Measurements from ENCODE around the gene NACC1. TPM values are rescaled to one million over a fixed set of nuclear protein-coding genes. Genes with fewer than 3 reads are reported as not detected.

Gene NACC1
- total RNA-seq, 3 donors from 2014 or later = 42.2 to 58.9 (median 54.1) TPM

DNA sequence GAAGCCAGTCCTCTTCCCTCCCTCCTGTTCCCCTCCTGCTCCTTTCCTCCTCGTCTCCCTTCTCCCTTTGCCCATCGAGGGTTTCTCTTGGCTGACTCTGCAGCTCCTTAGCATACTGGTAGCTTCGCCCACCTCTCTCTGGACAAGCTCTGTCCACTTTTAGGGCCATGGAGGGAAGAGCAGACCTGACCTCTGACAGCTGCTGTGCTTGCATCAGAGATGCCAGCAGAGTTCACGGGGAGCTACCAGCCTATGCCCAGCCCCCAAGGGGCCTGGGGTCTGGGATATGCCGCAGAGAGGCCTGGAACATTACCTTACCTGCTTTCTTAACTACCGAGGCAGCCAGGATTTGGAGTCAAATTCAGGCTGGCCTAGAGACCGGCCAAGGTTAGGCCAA, 35.1 kb upstream of the NACC1 start:
- H3K4me1 ChIP-seq (ENCODE audit: low read depth) = peaks cover 22% of the 10 kb centered on the region
- DNase-seq (no peak), ATAC-seq (no peak)
- H3K36me3 ChIP-seq (ENCODE audit: low read depth) = no peaks in the 10 kb centered on the region
- intact Hi-C loops (cut with DNase I, micrococcal nuclease) = no loop called here
- TF ChIP-seq, protein P1, sequence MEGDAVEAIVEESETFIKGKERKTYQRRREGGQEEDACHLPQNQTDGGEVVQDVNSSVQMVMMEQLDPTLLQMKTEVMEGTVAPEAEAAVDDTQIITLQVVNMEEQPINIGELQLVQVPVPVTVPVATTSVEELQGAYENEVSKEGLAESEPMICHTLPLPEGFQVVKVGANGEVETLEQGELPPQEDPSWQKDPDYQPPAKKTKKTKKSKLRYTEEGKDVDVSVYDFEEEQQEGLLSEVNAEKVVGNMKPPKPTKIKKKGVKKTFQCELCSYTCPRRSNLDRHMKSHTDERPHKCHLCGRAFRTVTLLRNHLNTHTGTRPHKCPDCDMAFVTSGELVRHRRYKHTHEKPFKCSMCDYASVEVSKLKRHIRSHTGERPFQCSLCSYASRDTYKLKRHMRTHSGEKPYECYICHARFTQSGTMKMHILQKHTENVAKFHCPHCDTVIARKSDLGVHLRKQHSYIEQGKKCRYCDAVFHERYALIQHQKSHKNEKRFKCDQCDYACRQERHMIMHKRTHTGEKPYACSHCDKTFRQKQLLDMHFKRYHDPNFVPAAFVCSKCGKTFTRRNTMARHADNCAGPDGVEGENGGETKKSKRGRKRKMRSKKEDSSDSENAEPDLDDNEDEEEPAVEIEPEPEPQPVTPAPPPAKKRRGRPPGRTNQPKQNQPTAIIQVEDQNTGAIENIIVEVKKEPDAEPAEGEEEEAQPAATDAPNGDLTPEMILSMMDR (IDR thresholded peaks at IDR 0.05) = no peak
- no peaks in the 10 kb centered on the region for H3K9me3 ChIP-seq
- H3K4me3 ChIP-seq = no peak overlapping the region

DNA sequence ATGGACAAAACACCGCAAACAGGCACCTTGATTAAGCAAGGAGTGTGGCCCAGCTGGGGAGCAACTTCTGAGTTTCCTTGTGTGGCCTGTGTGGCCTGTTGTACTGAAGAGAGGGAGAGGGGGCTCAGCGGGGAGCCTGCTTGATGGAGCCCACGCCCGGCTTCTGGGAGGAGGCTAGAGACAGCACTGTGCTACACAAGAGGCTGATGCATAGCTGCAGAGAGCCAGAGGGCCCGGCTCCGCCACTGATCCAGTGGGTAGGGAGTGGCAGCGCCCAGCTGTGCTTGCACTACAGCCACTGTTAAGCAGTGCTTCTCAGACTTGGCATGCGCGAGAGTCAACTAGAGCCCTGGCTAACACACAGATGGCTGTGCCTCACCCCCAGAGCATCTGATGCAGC, 34.4 kb upstream of the NACC1 start:
- intact Hi-C loops (cut with DNase I, micrococcal nuclease) = no loop called here
- TF ChIP-seq, protein P1 (IDR thresholded peaks at IDR 0.05) = no peak
- no peaks in the 10 kb centered on the region for H3K9me3 ChIP-seq
- peaks cover 16% of the 10 kb centered on the region for H3K4me1 ChIP-seq (ENCODE audit: low read depth)
- no peak for DNase-seq
- H3K36me3 ChIP-seq (ENCODE audit: low read depth) = no peaks in the 10 kb centered on the region
- ATAC-seq = no peak
- no peak overlapping the region for H3K4me3 ChIP-seq

DNA sequence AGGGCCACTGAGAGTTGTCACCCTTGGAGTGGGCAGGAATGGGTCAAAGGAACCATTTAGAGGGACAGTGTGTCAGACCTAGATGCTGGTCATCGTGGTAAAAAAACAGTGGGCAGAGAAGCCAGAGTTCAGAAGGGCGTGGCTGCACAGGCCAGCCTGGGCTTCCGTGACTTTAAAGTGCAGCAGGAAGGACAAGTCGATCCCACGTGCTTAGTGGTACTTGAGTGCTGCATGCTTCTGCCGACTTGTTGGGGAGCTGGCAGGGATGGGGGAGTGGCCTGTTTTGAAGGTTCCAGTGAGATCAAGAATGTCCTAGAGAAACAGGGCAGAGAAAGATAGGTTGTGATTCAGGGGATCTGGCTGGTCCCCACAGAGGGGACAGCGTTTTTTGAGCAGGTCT, 32.4 kb upstream of the NACC1 start:
- H3K4me1 ChIP-seq (ENCODE audit: low read depth) = no peaks in the 10 kb centered on the region
- H3K9me3 ChIP-seq = no peaks in the 10 kb centered on the region
- intact Hi-C loops (cut with DNase I, micrococcal nuclease) = no loop called here
- H3K4me3 ChIP-seq = no peak overlapping the region
- ATAC-seq = peak; percentile 61
- DNase-seq = no peak
- no peaks in the 10 kb centered on the region for H3K36me3 ChIP-seq (ENCODE audit: low read depth)
- TF ChIP-seq, protein P1 (IDR thresholded peaks at IDR 0.05) = no peak

DNA sequence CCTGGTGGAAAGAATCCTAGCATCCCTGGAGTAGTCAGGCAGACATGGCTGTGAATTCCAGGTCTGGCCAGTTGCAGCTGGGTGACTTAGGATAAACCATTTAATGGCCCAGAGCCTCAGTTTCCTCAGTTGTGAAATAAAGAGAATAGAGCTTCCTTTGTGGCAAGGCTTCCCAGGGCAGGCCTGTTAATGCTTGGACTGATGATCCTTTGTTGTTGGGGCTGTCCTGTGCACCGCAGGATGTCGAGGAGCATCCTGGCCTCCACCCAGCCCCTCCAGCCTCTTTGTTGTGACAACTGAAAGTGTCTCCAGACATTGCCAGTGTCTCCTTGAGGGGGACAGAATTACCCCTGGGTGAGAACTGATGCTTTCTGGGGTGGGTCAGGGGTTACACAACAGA, 31.7 kb upstream of the NACC1 start:
- no peaks in the 10 kb centered on the region for H3K36me3 ChIP-seq (ENCODE audit: low read depth)
- TF ChIP-seq, protein P1 (IDR thresholded peaks at IDR 0.05) = no peak
- no peak overlapping the region for H3K4me3 ChIP-seq
- H3K9me3 ChIP-seq = no peaks in the 10 kb centered on the region
- intact Hi-C loops (cut with DNase I, micrococcal nuclease) = no loop called here
- H3K4me1 ChIP-seq (ENCODE audit: low read depth) = no peaks in the 10 kb centered on the region
- DNase-seq (no peak), ATAC-seq (no peak)

DNA sequence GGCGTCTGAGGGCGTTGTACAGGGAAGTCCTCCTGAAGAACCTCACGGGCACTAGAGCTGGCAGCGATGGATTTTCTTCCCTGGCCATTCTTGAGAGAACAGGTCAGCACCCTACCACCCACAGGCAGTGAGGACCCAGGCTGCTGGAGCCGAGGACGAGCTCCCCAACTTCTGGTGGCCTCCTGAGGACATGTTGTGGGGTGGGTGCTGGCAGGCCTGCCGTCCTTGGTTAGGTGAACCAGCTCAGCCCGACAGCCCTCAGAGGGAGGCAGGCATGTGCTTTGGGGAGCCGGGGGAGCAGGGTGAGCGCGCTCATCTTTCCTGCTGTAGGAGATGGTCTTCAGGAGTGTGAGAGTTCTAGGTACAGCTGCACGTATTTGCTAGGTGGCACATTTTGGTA, 30.8 kb upstream of the NACC1 start:
- no peak for DNase-seq
- no peaks in the 10 kb centered on the region for H3K4me1 ChIP-seq (ENCODE audit: low read depth)

More for the DNA sequence above, 30.8 kb upstream of the NACC1 start:
- ATAC-seq = no peak
- intact Hi-C loops (cut with DNase I, micrococcal nuclease) = no loop called here
- H3K36me3 ChIP-seq (ENCODE audit: low read depth) = no peaks in the 10 kb centered on the region
- H3K4me3 ChIP-seq = no peak overlapping the region
- TF ChIP-seq, protein P1 (IDR thresholded peaks at IDR 0.05) = no peak
- no peaks in the 10 kb centered on the region for H3K9me3 ChIP-seq
